Right lobe of liver (tissue), 4 donors: ENCODE results near the gene RSRC1.

ENCODE experiments used
- POLR2A ChIP-seq: fragments of 450-650 bp; IDR thresholded peaks from one replicate; pipeline ENCODE4 v1.6.1; 2017; ENCODE audit warnings: antibody characterized with exemption, mild to moderate bottlenecking
- TF ChIP-seq, protein P1 (sequence below), 4 donors: fragments of 200-600 bp in 3 of 4; fragments of 450-650 bp in 1 of 4; IDR thresholded peaks; one replicate each; pipeline versions ENCODE4 v1.5.1 to v1.8.0; 2016 to 2022; ENCODE audit warnings: antibody characterized with exemption in 4 of 4, mild to moderate bottlenecking in 2 of 4
- donor health status: DM: no; HTN: no; CAD: no.
- donor health status: DM: no; HTN: no; CAD: no.
- donor health status: DM: no; HTN: yes; CAD: no.

DNA sequence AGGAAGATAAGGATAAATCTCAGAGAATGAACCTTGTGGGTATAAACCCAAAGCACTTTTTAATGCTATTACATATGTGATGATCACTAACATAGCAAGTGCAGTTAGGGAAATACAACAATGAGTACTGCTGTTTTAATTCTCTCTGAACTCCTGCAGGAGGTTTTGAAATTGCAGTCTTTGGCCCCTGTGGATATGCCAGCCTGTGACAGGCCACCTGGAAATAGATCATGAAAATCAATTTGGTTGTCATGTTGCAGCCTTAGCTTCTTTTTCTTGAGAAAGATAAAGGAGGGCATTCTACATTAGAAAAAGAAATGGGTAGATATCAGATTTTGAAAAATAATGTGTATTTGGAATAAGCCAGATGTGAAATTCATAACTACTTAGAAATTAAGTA, 103.6 kb downstream of the RSRC1 start:
- no peak for TF ChIP-seq POLR2A
- TF ChIP-seq, protein P1, sequence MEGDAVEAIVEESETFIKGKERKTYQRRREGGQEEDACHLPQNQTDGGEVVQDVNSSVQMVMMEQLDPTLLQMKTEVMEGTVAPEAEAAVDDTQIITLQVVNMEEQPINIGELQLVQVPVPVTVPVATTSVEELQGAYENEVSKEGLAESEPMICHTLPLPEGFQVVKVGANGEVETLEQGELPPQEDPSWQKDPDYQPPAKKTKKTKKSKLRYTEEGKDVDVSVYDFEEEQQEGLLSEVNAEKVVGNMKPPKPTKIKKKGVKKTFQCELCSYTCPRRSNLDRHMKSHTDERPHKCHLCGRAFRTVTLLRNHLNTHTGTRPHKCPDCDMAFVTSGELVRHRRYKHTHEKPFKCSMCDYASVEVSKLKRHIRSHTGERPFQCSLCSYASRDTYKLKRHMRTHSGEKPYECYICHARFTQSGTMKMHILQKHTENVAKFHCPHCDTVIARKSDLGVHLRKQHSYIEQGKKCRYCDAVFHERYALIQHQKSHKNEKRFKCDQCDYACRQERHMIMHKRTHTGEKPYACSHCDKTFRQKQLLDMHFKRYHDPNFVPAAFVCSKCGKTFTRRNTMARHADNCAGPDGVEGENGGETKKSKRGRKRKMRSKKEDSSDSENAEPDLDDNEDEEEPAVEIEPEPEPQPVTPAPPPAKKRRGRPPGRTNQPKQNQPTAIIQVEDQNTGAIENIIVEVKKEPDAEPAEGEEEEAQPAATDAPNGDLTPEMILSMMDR (IDR thresholded peaks at IDR 0.05) = no peak
